SK-N-SH treated with all-trans-retinoic acid at 6 μM for 48 hours (cell line): ENCODE measurements around the gene AIMP1.

ENCODE experiments used
- RARB ChIP-seq: fragments of 250-450 bp; sonication (Bioruptor Pico); IDR thresholded peaks from 2 replicates; pipeline ENCODE4 v1.8.0; 2021; ENCODE audit warnings: mild to moderate bottlenecking, moderate library complexity
- SNAI2 ChIP-seq: fragments of 250-450 bp; sonication (Bioruptor Pico); IDR thresholded peaks from 2 replicates; pipeline ENCODE4 v1.5.0; 2020; ENCODE audit warnings: mild to moderate bottlenecking, moderate library complexity
- ZNF565 ChIP-seq: fragments of 450-650 bp; formaldehyde crosslinking; conservative IDR thresholded peaks from 2 replicates; pipeline ENCODE4 v1.5.0; 2020; ENCODE audit warnings: low read depth, mild to moderate bottlenecking, moderate library complexity
- ZNF70 ChIP-seq: fragments of 450-650 bp; formaldehyde crosslinking; IDR thresholded peaks from 2 replicates; pipeline ENCODE4 v1.5.0; 2020; ENCODE audit warnings: mild to moderate bottlenecking, moderate library complexity

GRCh38 chr4:106301393-106302061, 14.8 kb upstream of the AIMP1 start:
- TF ChIP-seq SNAI2 (CRISPR knock-in tag) (no peak), ZNF565 (CRISPR knock-in tag) (no peak), RARB (CRISPR knock-in tag) (no peak), ZNF70 (CRISPR knock-in tag) (no peak)
